Right forelimb (tissue), 1 donor: ENCODE results near the gene CYP11A1.

Source experiments
- DNase-seq: peaks from one replicate; pipeline ENCODE4 v3.0.0-alpha.2; 2018

The CYP11A1 gene

DNA sequence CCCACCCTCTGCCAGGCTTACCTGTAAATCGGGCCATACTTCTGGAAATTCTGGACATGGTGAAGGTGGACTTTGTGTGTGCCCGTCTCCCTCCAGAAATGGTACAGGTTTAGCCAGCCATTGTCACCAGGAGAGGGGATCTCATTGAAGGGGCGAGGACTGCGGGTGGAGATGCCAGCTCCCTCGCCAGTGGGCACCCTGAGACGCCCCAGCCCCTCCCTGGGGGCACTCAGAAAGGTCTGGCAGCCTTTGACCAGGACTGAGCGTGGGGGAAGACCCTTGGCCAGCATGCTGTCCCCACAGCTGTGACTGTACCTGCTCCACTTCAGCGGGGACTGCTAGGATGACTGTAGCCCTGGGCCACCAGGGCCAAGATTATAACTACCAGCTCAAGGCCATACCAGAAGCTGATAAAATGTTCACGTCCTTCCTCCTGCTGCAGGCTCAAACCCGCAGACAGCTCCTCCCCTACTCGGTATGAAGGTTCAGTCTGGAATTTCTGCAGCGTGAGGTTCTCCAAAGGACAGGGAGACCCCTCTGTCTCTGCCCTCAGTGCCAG lies at the start of gene CYP11A1:
Gene CYP11A1 (minus strand): TSS at position 351 of the 559 bp plus-strand sequence. CDS start 61 bp downstream, at position 290.
- no peak for DNase-seq

- no peak for DNase-seq
These were observed 49.8 kb upstream of the CYP11A1 start for GRCh38 chr15:74417225-74417624.

DNA sequence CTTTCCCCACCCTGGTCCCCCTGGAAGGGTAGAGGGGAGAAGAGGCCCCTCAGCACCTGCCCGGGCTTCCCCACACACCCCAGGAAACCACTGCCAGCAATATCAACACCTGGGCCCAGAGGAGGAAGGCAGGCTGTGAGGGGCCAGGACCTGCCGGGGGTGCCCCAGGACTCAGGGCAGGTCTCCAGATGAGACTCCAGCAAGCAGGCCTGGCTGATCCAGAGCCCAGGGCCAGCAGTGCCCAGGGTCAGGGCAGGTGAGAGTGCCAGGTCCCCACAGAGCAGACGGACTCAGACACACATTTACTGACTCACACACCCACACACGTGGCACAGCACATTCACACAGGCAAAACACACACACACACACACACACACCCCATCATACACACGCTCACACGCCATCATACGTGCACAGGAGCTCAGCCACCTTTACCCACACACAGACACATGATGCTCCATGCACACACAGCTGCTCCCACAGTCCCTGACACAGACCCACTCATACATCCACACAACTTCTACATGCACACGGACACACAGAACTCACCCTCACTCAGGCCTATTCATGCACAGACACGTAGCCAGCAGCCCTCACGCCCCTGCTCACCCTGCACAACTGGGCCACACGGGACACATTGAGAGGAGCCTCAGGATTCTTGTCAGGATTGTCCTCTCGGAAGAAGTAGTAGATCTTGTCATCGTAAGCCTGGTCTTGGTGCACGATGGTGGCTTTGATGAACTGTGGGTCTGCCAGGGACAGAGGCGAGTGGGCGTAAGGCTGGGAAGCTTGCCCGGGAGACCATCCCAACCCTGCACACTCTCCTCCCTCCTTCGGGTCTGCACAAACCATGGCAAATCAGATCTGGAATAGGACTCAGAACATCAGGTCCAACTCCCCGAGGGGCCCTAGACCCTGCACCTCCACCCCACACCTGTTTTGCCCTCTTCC lies 48.8 kb upstream of the CYP11A1 start:
- no peak for DNase-seq

DNA sequence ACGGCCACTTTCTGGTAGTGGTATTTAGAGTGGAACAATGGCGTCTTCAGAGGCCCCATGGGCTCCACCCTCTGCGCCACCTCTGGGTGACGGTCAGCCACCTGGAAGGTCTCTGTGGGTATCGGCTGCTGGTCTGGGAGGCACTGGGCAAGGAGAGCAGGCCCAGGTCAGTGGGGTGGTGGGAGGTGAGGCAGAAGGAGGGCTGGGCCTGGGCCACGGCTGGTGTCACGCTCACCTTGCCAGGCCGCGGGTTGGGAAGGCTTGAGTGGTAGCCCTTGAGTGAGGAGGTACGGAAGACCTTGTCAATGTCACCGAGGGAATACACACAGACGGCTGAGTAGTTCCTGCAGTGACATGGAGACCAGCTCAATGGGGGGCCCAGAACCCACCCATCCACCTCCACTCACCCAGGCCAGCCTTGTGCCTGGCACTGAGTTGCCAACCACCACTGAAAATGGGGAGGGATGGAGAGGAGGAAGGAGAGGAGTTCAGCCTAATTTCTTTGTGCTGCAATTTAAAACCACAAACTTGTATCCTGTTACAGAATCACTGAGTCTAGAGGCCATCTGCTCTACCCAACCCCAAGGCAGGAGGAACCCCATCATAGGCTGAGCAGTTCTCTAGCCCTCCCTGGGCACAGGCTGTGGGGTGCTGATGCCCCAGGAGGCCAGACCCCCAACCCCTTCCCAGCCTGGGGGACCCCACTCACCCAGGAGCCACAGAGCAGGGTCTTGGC lies 47.3 kb upstream of the CYP11A1 start:
- DNase-seq = no peak

DNA sequence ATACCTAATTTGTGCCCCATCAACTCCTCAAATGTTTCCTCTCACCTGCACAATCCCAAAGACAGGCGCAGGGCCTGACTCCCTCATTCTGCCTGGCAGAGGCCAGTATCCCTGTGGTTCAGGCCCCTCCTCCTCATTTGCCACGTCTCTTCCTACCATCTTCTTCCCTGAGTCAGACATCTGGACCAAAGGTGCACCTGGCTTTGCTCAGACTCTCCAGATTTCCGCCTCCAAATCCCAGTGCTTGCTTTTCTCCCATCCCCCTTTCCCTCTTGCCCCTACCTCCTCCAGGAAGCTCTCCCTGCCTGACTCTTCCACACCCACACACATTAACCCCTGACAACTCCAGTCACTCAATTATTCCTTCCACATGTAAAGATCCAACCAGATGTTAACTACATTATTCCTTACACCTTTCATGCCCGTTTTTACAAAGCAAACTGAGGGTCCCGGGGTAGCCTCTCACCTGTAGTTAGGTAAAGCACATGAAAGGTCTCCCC lies 46.7 kb upstream of the CYP11A1 start:
- no peak for DNase-seq

GRCh38 chr15:74413350-74414080 lies 46.1 kb upstream of the CYP11A1 start:
- no peak for DNase-seq

DNA sequence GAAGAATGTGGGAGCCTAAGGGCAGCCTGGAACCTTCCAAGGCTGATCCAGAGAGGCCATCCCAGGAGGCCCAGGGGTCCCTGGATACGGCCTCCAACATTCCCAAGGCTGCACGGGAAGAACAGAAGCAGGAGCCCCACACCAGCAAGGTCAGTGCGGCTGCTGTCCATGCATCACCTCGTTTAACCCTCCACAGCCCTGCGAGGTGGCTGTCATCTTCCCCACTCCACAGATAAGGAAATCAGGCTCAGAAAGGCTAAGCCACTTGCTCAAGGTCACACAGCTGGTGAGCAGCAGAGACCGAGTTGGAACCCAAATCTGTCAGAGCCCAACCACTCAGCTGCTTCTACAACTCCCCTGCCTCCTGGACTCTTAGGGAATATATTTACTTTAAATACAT lies 44.7 kb upstream of the CYP11A1 start:
- DNase-seq = no peak

DNA sequence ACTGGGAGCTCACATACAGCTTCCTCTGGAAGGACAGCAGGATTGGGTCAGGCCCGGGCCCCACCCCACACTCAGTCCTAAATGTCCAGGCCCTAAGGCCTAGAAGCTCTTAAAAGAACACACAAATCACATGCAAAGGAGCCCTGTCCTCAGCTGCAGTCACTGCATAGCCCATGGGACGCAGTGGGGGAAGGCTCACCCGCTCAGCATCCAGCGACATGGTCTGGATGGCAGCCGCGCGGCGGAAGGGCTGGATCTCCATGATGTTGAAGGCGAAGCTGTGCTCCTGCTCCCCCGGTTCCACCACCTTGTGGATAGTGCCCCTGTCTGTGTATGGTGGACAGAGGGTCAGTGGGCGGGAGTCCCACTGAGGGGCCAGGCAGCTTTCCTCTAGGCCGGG lies 44.2 kb upstream of the CYP11A1 start:
- no peak for DNase-seq

DNA sequence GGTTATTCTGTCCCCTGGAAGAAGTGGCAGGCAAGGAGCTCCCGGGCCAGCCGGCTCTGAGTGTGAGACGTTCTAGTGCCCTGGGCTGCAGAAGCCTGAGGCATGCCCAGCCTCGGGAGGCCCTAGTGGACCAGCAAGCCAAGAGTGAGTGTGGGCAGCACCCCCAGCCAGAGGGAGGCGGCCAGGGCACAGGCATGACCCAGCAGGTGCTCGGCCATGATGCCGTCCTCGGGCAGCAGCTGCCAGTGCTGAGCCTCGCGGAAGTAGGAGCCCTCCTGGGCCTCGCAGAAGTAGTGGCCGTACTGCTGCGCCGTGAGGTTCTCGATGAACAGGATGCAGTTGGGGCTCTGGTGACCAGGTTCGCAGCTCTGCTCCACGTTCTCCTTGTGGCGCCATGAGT lies 43.1 kb upstream of the CYP11A1 start:
- no peak for DNase-seq

DNA sequence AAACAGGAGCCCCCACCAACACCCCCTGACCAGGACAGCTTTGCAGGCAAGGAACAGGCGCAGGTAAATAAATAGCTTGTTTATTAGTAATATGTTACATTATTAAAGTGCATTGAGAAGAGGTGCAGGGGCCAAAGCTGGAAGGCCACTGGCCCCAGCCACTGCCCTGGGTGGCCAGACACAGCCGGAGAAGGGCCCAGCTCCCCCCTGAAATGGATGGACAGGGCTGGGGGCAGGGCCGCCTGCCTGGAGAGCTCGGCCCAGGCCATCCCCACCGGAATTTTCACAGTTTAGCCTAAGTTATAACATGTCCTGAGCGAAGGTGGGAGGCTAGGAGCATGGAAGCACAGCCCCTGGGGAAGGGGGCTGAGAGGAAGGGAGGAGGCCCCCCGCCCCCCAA lies 41.8 kb upstream of the CYP11A1 start:
- no peak for DNase-seq

DNA sequence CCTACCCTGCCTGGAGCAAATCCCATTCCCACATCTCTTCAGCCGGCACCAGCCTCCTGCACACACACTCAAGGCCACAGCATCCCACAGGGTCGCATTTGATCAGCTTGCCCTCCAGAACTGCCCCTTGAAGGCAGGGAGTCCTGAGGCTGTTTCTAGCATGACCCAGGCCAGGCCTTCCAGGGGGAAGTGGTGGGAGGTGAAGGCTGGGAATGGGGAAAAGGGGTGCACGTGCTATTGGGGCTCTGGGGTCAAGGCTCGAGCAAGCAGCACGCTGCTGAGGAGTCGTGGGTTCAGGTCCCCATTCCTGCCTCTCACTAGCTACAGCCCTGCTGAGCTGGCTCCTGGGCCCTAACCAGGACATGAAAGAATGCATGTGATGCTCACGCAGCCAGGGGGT lies 41.4 kb upstream of the CYP11A1 start:
- DNase-seq = no peak

DNA sequence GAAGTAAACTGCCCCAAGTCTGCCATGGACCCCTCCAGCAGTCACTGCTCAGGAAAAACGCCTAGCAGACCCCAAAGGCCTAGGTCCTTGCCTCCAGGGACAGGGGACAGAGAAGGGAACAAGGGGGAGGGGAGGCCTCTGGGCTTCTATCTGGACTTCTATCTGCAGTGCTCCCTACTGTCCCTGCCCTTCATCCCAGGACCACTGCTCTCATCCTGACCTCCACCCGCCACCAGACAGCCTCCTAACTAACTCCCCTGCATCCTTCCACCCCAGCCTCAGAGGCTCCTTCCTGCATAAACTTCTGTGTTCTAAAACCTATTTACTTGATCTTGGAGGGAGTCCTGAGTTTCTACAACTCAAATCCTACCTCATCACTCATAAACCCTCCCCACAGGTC lies 40.9 kb upstream of the CYP11A1 start:
- DNase-seq = no peak

- DNase-seq = no peak
These were observed 39.7 kb upstream of the CYP11A1 start for GRCh38 chr15:74406992-74407705.

- DNase-seq = no peak
These were observed 39.1 kb upstream of the CYP11A1 start for GRCh38 chr15:74406517-74406916.

- DNase-seq = no peak
These were observed 38.4 kb upstream of the CYP11A1 start for GRCh38 chr15:74405823-74406222.

DNA sequence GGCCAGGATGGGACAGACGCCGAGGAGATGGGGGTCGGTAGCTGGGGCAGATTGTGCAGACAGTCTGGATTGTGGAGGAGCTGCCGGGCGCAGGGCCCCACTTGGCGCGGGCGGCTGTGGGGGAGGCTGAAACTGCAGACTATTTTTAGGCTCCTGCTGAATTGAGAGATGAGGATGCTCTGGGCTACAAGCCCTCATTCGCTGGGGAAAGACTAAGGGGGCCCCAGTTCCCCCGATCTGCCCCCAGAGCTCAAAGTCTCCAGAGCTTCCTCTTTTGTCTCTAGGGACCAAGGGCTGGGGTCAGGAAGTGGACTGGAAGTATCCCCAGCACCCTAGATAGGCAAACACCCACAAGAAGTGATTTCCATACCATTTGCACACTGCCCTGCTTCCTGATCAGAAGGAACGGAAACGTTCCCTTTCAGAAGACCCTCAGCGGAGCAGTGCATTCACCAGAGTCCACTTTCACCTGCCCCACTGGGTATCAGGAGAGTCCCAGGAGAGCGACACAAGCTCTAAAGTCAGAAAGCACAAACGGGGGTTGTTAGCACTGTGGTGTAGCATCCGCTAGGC lies 36.6 kb upstream of the CYP11A1 start:
- peak; percentile 72 for DNase-seq

DNA sequence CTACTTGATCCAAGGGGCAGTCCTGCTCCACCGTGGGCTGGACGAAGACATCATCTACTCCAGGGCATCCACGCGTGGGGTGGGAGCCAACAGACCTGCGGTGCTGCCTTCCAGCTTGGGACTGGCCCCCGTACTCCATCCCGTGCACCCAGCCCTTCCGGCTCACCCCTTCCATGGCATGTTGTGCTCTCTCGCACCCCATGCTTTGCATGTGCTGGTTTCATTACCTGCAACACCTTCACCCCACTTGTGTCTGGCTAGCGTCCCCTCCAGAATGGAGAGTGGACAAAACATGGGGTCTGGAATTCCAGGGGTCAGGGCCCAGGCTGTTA lies 36.1 kb upstream of the CYP11A1 start:
- DNase-seq = no peak

GRCh38 chr15:74402873-74403587 lies 35.6 kb upstream of the CYP11A1 start:
- no peak for DNase-seq

DNA sequence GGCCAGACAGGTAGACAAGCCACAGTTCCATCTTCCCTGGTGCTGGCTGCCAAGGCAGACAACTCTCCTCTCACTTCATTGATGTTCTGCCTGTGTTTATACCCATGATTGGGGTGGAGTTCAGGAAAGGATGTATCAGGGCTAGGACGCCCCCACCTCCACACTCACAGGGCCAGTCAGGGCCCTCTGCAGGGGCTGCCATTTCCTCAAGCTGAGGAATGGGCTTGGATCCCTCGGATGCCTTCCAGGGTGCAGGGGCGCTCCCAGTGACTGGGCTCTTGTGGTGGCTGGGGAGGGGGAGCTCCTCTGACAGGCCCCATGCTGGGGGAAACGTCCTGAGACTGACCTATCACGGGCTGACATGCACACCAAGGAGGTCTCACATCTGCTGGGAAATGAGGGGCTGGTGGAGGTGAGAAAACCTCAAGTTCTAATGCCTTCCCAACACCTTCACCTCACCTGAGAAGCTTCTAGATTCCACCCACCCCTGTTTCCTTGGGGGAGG lies 34.9 kb upstream of the CYP11A1 start:
- no peak for DNase-seq

- DNase-seq = no peak
These were observed 33.7 kb upstream of the CYP11A1 start for GRCh38 chr15:74400915-74401757.
